H9 (cell line): Measurements from ENCODE around the gene STOML3. TPM values are rescaled to one million over a fixed set of nuclear protein-coding genes. Genes with fewer than 3 reads are reported as not detected.

Experiments
- DNase-seq: peaks from one replicate; pipeline ENCODE4 v3.0.0-alpha.2; 2017
- H2AFZ ChIP-seq: one replicate; pipeline ENCODE4 v1.6.1; 2013; ENCODE audit warnings: mild to moderate bottlenecking, low read length, control low read depth, moderate library complexity
- H2AK5ac ChIP-seq: 2 replicates; pipeline ENCODE4 v1.6.1; 2013; ENCODE audit warnings: low read length, control low read depth, mixed read lengths; ENCODE audit not compliant: insufficient read length
- H2BK120ac ChIP-seq: one replicate; pipeline ENCODE4 v1.6.1; 2013; ENCODE audit warnings: low read depth, mild to moderate bottlenecking, low read length, control low read depth, inconsistent platforms; ENCODE audit not compliant: poor library complexity, severe bottlenecking
- H2BK12ac ChIP-seq: 2 replicates; pipeline ENCODE4 v1.6.1; 2013; ENCODE audit warnings: low read length, control low read depth, mixed read lengths, low read depth; ENCODE audit not compliant: insufficient read length
- H2BK15ac ChIP-seq: 2 replicates; pipeline ENCODE4 v1.6.1; 2013; ENCODE audit warnings: low read depth, low read length, control low read depth
- H2BK20ac ChIP-seq: one replicate; pipeline ENCODE4 v1.6.1; 2013; ENCODE audit warnings: low read depth, mild to moderate bottlenecking, low read length, control low read depth, inconsistent platforms; ENCODE audit not compliant: poor library complexity, severe bottlenecking
- H2BK5ac ChIP-seq: 2 replicates; pipeline ENCODE4 v1.6.1; 2013; ENCODE audit warnings: low read length, control low read depth, mixed read lengths; ENCODE audit not compliant: insufficient read length
- H3K14ac ChIP-seq: 2 replicates; pipeline ENCODE4 v1.6.1; 2013; ENCODE audit warnings: low read length, control low read depth; ENCODE audit not compliant: insufficient read depth
- H3K18ac ChIP-seq: 2 replicates; pipeline ENCODE4 v1.6.1; 2013; ENCODE audit warnings: low read depth, mild to moderate bottlenecking, mixed read lengths, low read length, control low read depth; ENCODE audit not compliant: insufficient read length
- H3K23ac ChIP-seq: 2 replicates; pipeline ENCODE4 v1.6.1; 2013; ENCODE audit warnings: low read length, control low read depth, mixed read lengths, low read depth; ENCODE audit not compliant: insufficient read length
- H3K23me2 ChIP-seq: 2 replicates; pipeline ENCODE4 v1.6.1; 2013; ENCODE audit warnings: low read depth, mild to moderate bottlenecking, mixed read lengths, low read length, control low read depth; ENCODE audit not compliant: insufficient read length, poor library complexity, severe bottlenecking
- H3K27ac ChIP-seq: 2 replicates; pipeline ENCODE4 v1.5.1; 2013; ENCODE audit warnings: low read length, control low read depth, mixed read lengths, low read depth; ENCODE audit not compliant: insufficient read length
- H3K27me3 ChIP-seq: 2 replicates; pipeline ENCODE4 v1.6.1; 2013; ENCODE audit warnings: low read length, control low read depth, inconsistent platforms; ENCODE audit not compliant: insufficient read depth
- H3K4ac ChIP-seq: 2 replicates; pipeline ENCODE4 v1.6.1; 2013; ENCODE audit warnings: low read depth, mild to moderate bottlenecking, control low read depth, inconsistent platforms, low read length, moderate library complexity
- H3K4me1 ChIP-seq: 2 replicates; pipeline ENCODE4 v1.6.1; 2013; ENCODE audit warnings: low read length, control low read depth, inconsistent platforms; ENCODE audit not compliant: insufficient read depth
- H3K4me2 ChIP-seq: 2 replicates; pipeline ENCODE4 v1.6.1; 2013; ENCODE audit warnings: low read length, control low read depth, mixed read lengths; ENCODE audit not compliant: insufficient read length, insufficient read depth
- H3K56ac ChIP-seq: 2 replicates; pipeline ENCODE4 v1.6.1; 2013; ENCODE audit warnings: low read depth, mild to moderate bottlenecking, mixed read lengths, low read length, control low read depth; ENCODE audit not compliant: insufficient read length
- H3K79me1 ChIP-seq: 2 replicates; pipeline ENCODE4 v1.6.1; 2013; ENCODE audit warnings: low read depth, mild to moderate bottlenecking, moderate library complexity, low read length, control low read depth, inconsistent platforms; ENCODE audit not compliant: insufficient read depth, poor library complexity, severe bottlenecking
- H3K79me2 ChIP-seq: 2 replicates; pipeline ENCODE4 v1.6.1; 2013; ENCODE audit warnings: low read length, control low read depth, inconsistent platforms; ENCODE audit not compliant: insufficient read depth
- H3K9ac ChIP-seq: 2 replicates; pipeline ENCODE4 v1.6.1; 2013; ENCODE audit warnings: low read length, control low read depth, mixed read lengths; ENCODE audit not compliant: insufficient read length; ENCODE audit errors: extremely low read depth
- H3K9me3 ChIP-seq: one replicate; pipeline ENCODE4 v1.6.1; 2013; ENCODE audit warnings: low read depth, low read length, inconsistent platforms; ENCODE audit not compliant: control insufficient read depth
- H3T11ph ChIP-seq: one replicate; pipeline ENCODE4 v1.6.1; 2013; ENCODE audit warnings: mild to moderate bottlenecking, low read length, control low read depth, inconsistent platforms
- H4K20me1 ChIP-seq: one replicate; pipeline ENCODE4 v1.6.1; 2013; ENCODE audit not compliant: control insufficient read depth, insufficient read length, insufficient read depth
- H4K5ac ChIP-seq: 2 replicates; pipeline ENCODE4 v1.6.1; 2013; ENCODE audit warnings: low read depth, mild to moderate bottlenecking, mixed read lengths, low read length, control low read depth; ENCODE audit not compliant: insufficient read length
- H4K8ac ChIP-seq: replicated peaks from 2 replicates; pipeline ENCODE4 v1.6.1; 2013; ENCODE audit warnings: low read length, control low read depth, mixed read lengths, low read depth; ENCODE audit not compliant: insufficient read length
- H4K91ac ChIP-seq: 2 replicates; pipeline ENCODE4 v1.6.1; 2013; ENCODE audit warnings: low read depth, mild to moderate bottlenecking, moderate library complexity, mixed read lengths, low read length, control low read depth; ENCODE audit not compliant: insufficient read length
- H3K27ac Mint-ChIP-seq, 3 experiments: 2 replicates in 2 of 3; 3 replicates in 1 of 3; pipeline ENCODE4 v1.8.0; 2020 to 2021; ENCODE audit warnings: mixed read lengths in 3 of 3, mild to moderate bottlenecking in 1 of 3, moderate library complexity in 1 of 3
- H3K27me3 Mint-ChIP-seq: 2 replicates; pipeline ENCODE4 v1.8.0; 2021; ENCODE audit warnings: low read depth, mild to moderate bottlenecking, moderate library complexity, mixed read lengths
- H3K36me3 Mint-ChIP-seq, 3 experiments: 2 replicates in 2 of 3; 3 replicates in 1 of 3; pipeline ENCODE4 v1.8.0; 2020 to 2021; ENCODE audit warnings: low read depth in 3 of 3, mixed read lengths in 3 of 3; ENCODE audit not compliant: insufficient read depth in 1 of 3
- H3K4me1 Mint-ChIP-seq, 2 experiments: 2 replicates each; pipeline ENCODE4 v1.8.0; 2020; ENCODE audit warnings: mixed read lengths in 2 of 2
- H3K4me3 Mint-ChIP-seq, 2 experiments: 2 replicates in 1 of 2; 3 replicates in 1 of 2; pipeline ENCODE4 v1.8.0; 2020 to 2021; ENCODE audit warnings: mild to moderate bottlenecking in 2 of 2, mixed read lengths in 2 of 2, moderate library complexity in 1 of 2
- H3K9me3 Mint-ChIP-seq, 2 experiments: 2 replicates in 1 of 2; 3 replicates in 1 of 2; pipeline ENCODE4 v1.8.0; 2020; ENCODE audit warnings: mild to moderate bottlenecking in 2 of 2, mixed read lengths in 2 of 2, moderate library complexity in 1 of 2
- CTCF ChIP-seq: fragments of 200-600 bp; sonication (generic); conservative IDR thresholded peaks from 3 replicates; pipeline ENCODE4 v1.8.0; 2021; ENCODE audit warnings: antibody characterized with exemption, mild to moderate bottlenecking
- total RNA-seq: library from RNA; stranded (reverse); gene quantifications from 2 replicates; pipeline ENCODE4 v1.2.1, GENCODE V29; 2021

Gene STOML3
- total RNA-seq, 1 experiment from 2014 or later = not detected

GRCh38 chr13:38933786-38934185, 56.8 kb downstream of the STOML3 start:
- H4K91ac ChIP-seq = no peak overlapping the region
- H4K8ac ChIP-seq = no peak overlapping the region
- H3K18ac ChIP-seq = no peak overlapping the region
- no peak overlapping the region for H3K27ac ChIP-seq
- no peak overlapping the region for H2BK120ac ChIP-seq
- no peak overlapping the region for H2AK5ac ChIP-seq
- H2AFZ ChIP-seq = no peak overlapping the region
- no peaks in the 10 kb centered on the region for H3K27me3 ChIP-seq
- H3K79me1 ChIP-seq = no peaks in the 10 kb centered on the region
- Mint-ChIP-seq H3K4me3 (no peak overlapping the region), H3K36me3 (no peaks in the 10 kb centered on the region), H3K27me3 (no peaks in the 10 kb centered on the region), H3K9me3 (no peaks in the 10 kb centered on the region), H3K4me1 (peaks cover 11 to 14% of the 10 kb centered on the region in 2 experiments), H3K27ac (no peak overlapping the region)
- no peak for TF ChIP-seq CTCF
- no peak overlapping the region for H4K5ac ChIP-seq
- H3K23ac ChIP-seq = no peak overlapping the region
- no peak overlapping the region for H2BK20ac ChIP-seq
- no peaks in the 10 kb centered on the region for H4K20me1 ChIP-seq
- H3K9ac ChIP-seq = no peak overlapping the region
- no peak for DNase-seq
- no peaks in the 10 kb centered on the region for H3K23me2 ChIP-seq
- no peaks in the 10 kb centered on the region for H3K4me1 ChIP-seq
- H3T11ph ChIP-seq = no peak overlapping the region
- no peak overlapping the region for H3K4me2 ChIP-seq
- H3K14ac ChIP-seq = no peak overlapping the region
- H3K4ac ChIP-seq = no peak overlapping the region
- H2BK5ac ChIP-seq = no peak overlapping the region
- H3K9me3 ChIP-seq = no peaks in the 10 kb centered on the region
- no peak overlapping the region for H2BK12ac ChIP-seq
- no peak overlapping the region for H2BK15ac ChIP-seq
- H3K56ac ChIP-seq = no peak overlapping the region
- H3K79me2 ChIP-seq = no peaks in the 10 kb centered on the region
